SK-N-SH treated with all-trans-retinoic acid at 6 μM for 48 hours (cell line): ENCODE results near the gene THUMPD2.

Experiments
- ATAC-seq: fragments of 200-7000 bp; cut with Tn5 transposase; 3 replicates; pipeline ENCODE4 v1.9.1; 2020; ENCODE audit warnings: mild to moderate bottlenecking, moderate library complexity
- ARNTL ChIP-seq: fragments of 450-650 bp; formaldehyde crosslinking; IDR thresholded peaks from 2 replicates; pipeline ENCODE4 v1.5.0; 2020; ENCODE audit warnings: low read depth, mild to moderate bottlenecking, moderate library complexity, borderline replicate concordance
- BACH2 ChIP-seq: fragments of 250-450 bp; sonication (Bioruptor Pico); IDR thresholded peaks from 2 replicates; pipeline ENCODE4 v1.9.0; 2021; ENCODE audit warnings: mild to moderate bottlenecking, borderline replicate concordance
- CREB5 ChIP-seq: fragments of 250-450 bp; sonication (Bioruptor Pico); IDR thresholded peaks from 2 replicates; pipeline ENCODE4 v1.5.1; 2020; ENCODE audit warnings: low read depth, mild to moderate bottlenecking, moderate library complexity
- CSDC2 ChIP-seq: fragments of 250-450 bp; sonication (Bioruptor Pico); IDR thresholded peaks from 2 replicates; pipeline ENCODE4 v1.5.0; 2020; ENCODE audit warnings: mild to moderate bottlenecking, moderate library complexity
- ESRRG ChIP-seq: fragments of 250-450 bp; sonication (Bioruptor Pico); IDR thresholded peaks from 2 replicates; pipeline ENCODE4 v1.6.1; 2021; ENCODE audit warnings: mild to moderate bottlenecking
- GLIS3 ChIP-seq: fragments of 250-450 bp; sonication (Bioruptor Pico); IDR thresholded peaks from 2 replicates; pipeline ENCODE4 v1.5.0; 2020; ENCODE audit warnings: mild to moderate bottlenecking, moderate library complexity
- ISL1 ChIP-seq: fragments of 250-450 bp; sonication (Bioruptor Pico); IDR thresholded peaks from 2 replicates; pipeline ENCODE4 v2.1.2; 2022; ENCODE audit warnings: mild to moderate bottlenecking, moderate library complexity
- OSR1 ChIP-seq: fragments of 250-450 bp; sonication (Bioruptor Pico); IDR thresholded peaks from 2 replicates; pipeline ENCODE4 v1.8.0; 2022; ENCODE audit warnings: moderate library complexity, mild to moderate bottlenecking, inconsistent platforms
- PATZ1 ChIP-seq: fragments of 250-450 bp; sonication (Bioruptor Pico); IDR thresholded peaks from 2 replicates; pipeline ENCODE4 v1.8.0; 2020; ENCODE audit warnings: mild to moderate bottlenecking, moderate library complexity, borderline replicate concordance
- POU6F1 ChIP-seq: fragments of 250-450 bp; sonication (Bioruptor Pico); IDR thresholded peaks from 2 replicates; pipeline ENCODE4 v1.8.0; 2021; ENCODE audit warnings: low read depth, mild to moderate bottlenecking, moderate library complexity, borderline replicate concordance
- PPARA ChIP-seq: fragments of 250-450 bp; sonication (Bioruptor Pico); IDR thresholded peaks from 2 replicates; pipeline ENCODE4 v1.5.0; 2020; ENCODE audit warnings: mild to moderate bottlenecking, borderline replicate concordance
- RARB ChIP-seq: fragments of 250-450 bp; sonication (Bioruptor Pico); IDR thresholded peaks from 2 replicates; pipeline ENCODE4 v1.8.0; 2021; ENCODE audit warnings: mild to moderate bottlenecking, moderate library complexity
- SNAI2 ChIP-seq: fragments of 250-450 bp; sonication (Bioruptor Pico); IDR thresholded peaks from 2 replicates; pipeline ENCODE4 v1.5.0; 2020; ENCODE audit warnings: mild to moderate bottlenecking, moderate library complexity
- TCF4 ChIP-seq: fragments of 250-450 bp; sonication (Bioruptor Pico); IDR thresholded peaks from 2 replicates; pipeline ENCODE4 v1.8.0; 2021; ENCODE audit warnings: mild to moderate bottlenecking, moderate library complexity, borderline replicate concordance
- TOX ChIP-seq: fragments of 250-450 bp; sonication (Bioruptor Pico); IDR thresholded peaks from 2 replicates; pipeline ENCODE4 v1.8.0; 2021; ENCODE audit warnings: mild to moderate bottlenecking, moderate library complexity, borderline replicate concordance
- TSHZ2 ChIP-seq: fragments of 250-450 bp; sonication (Bioruptor Pico); IDR thresholded peaks from 2 replicates; pipeline ENCODE4 v1.5.0; 2020; ENCODE audit warnings: mild to moderate bottlenecking, moderate library complexity
- ZC3H10 ChIP-seq: fragments of 250-450 bp; sonication (Bioruptor Pico); IDR thresholded peaks from 2 replicates; pipeline ENCODE4 v1.5.1; 2021; ENCODE audit warnings: mild to moderate bottlenecking, moderate library complexity
- ZFP3 ChIP-seq: fragments of 250-450 bp; sonication (Bioruptor Pico); IDR thresholded peaks from 2 replicates; pipeline ENCODE4 v1.5.0; 2020; ENCODE audit warnings: mild to moderate bottlenecking, moderate library complexity
- ZNF70 ChIP-seq: fragments of 450-650 bp; formaldehyde crosslinking; IDR thresholded peaks from 2 replicates; pipeline ENCODE4 v1.5.0; 2020; ENCODE audit warnings: mild to moderate bottlenecking, moderate library complexity
- TF ChIP-seq, protein P1 (sequence below): fragments of 250-450 bp; sonication (Bioruptor Pico); IDR thresholded peaks from 2 replicates; pipeline ENCODE4 v1.5.1; 2021; ENCODE audit warnings: mild to moderate bottlenecking, moderate library complexity

Gene THUMPD2

DNA sequence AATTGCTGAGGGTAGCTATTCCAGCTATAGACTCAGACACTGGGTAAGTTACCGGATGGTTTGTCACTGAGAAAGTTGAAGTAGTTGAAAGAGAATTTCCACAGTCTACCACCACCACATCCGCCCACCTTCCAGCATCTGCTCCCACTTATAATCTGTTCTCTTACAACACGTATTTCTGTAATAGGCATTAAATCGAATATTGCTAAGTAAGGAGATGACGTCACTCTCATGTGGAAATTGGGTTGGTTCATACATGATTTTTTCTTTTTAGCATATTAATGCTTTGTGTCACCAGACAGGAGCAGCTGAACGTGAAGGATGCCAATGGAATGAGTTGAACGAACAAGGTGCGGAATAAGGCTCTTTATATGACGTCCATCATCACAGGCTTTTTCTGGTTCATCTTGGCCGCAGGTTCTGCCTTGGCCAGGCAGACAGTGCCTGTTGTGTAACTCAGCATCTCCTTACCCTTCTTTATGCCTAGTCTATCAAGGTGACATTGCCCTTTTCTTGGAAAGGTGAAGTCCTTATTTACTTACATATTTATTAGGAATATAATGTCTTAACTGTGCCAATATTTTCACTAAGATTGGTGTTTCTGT lies 45.9 kb downstream of the THUMPD2 start:
- TF ChIP-seq ISL1 (CRISPR knock-in tag) (no peak), ARNTL (no peak), TSHZ2 (CRISPR knock-in tag) (no peak), PPARA (CRISPR knock-in tag) (no peak), GLIS3 (CRISPR knock-in tag) (no peak), SNAI2 (no peak), ESRRG (no peak), RARB (CRISPR knock-in tag) (no peak), BACH2 (CRISPR knock-in tag) (no peak), OSR1 (no peak), TCF4 (CRISPR knock-in tag) (no peak), ZC3H10 (no peak), PATZ1 (CRISPR knock-in tag) (no peak)
- TF ChIP-seq, all 23 proteins: peak for 0
- ATAC-seq, result no peak

GRCh38 chr2:39732482-39732881 lies 46.6 kb downstream of the THUMPD2 start:
- TF ChIP-seq CSDC2 (CRISPR knock-in tag) (no peak), ZFP3 (no peak), ZNF70 (CRISPR knock-in tag) (no peak), CREB5 (CRISPR knock-in tag) (no peak), PPARA (CRISPR knock-in tag) (no peak), TOX (CRISPR knock-in tag) (no peak)
- ATAC-seq, result no peak

DNA sequence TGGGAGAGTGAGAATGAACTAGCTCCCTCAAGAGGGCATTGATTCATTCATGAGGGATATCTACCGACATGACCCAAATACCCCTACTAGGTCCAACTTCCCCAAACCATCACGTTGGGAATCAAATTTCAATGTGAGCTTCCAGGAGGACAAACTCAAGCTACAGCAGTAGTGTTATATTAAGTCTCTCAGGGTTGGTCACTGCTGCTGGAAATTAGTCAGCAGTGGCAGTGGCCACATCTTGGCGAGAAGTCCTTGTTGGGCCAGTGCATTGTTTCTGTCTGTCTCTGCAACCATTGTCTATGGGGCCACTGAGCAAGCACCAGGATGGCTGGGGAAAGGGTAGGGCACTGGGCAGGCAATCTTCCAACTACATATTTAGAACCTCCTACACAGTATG lies 47.5 kb downstream of the THUMPD2 start:
- TF ChIP-seq TOX (CRISPR knock-in tag), result no peak
- TF ChIP-seq ISL1 (CRISPR knock-in tag), result no peak
- TF ChIP-seq RARB (CRISPR knock-in tag), result no peak
- no peak for TF ChIP-seq TCF4 (CRISPR knock-in tag)
- TF ChIP-seq GLIS3 (CRISPR knock-in tag), result no peak

GRCh38 chr2:39730685-39731302 lies 48.3 kb downstream of the THUMPD2 start:
- ATAC-seq, result peak; percentile 81
- no peak for TF ChIP-seq OSR1
- TF ChIP-seq CSDC2 (CRISPR knock-in tag), result no peak
- TF ChIP-seq GLIS3 (CRISPR knock-in tag), result no peak
- no peak for TF ChIP-seq ZFP3
- TF ChIP-seq, protein P1, sequence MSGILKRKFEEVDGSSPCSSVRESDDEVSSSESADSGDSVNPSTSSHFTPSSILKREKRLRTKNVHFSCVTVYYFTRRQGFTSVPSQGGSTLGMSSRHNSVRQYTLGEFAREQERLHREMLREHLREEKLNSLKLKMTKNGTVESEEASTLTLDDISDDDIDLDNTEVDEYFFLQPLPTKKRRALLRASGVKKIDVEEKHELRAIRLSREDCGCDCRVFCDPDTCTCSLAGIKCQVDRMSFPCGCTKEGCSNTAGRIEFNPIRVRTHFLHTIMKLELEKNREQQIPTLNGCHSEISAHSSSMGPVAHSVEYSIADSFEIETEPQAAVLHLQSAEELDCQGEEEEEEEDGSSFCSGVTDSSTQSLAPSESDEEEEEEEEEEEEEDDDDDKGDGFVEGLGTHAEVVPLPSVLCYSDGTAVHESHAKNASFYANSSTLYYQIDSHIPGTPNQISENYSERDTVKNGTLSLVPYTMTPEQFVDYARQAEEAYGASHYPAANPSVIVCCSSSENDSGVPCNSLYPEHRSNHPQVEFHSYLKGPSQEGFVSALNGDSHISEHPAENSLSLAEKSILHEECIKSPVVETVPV (CRISPR knock-in tag), result no peak
- TF ChIP-seq CREB5 (CRISPR knock-in tag), result no peak
- TF ChIP-seq TCF4 (CRISPR knock-in tag), result no peak
- TF ChIP-seq PATZ1 (CRISPR knock-in tag), result no peak
- no peak for TF ChIP-seq POU6F1 (CRISPR knock-in tag)
- TF ChIP-seq ZC3H10, result no peak

More for the DNA sequence above, 47.5 kb downstream of the THUMPD2 start:
- ATAC-seq, result no peak
